ENCODE data around the gene PRKCZ.

- TF ChIP-seq CTCF (IDR thresholded peaks at IDR 0.05) (no peak), POLR2A (IDR thresholded peaks at IDR 0.05) (no peak), POLR2AphosphoS5 (IDR thresholded peaks at IDR 0.05) (no peak)
Measured at GRCh38 chr1:2173546-2174347, 123.5 kb downstream of the PRKCZ start.
